ENCODE data around the gene TGFBR2.

TGFBR2 gene

GRCh38 chr3:30720586-30721313 is 114.3 kb downstream of the TGFBR2 start:
- no peak for DNase-seq (ENCODE audit: low spot score)

- DNase-seq (ENCODE audit: low spot score), result no peak
Observed at GRCh38 chr3:30721314-30721634, 114.9 kb downstream of the TGFBR2 start.

- DNase-seq (ENCODE audit: low spot score), result no peak
Observed at GRCh38 chr3:30723211-30723610, 116.8 kb downstream of the TGFBR2 start.

GRCh38 chr3:30724863-30725262 is 118.5 kb downstream of the TGFBR2 start:
- DNase-seq (ENCODE audit: low spot score), result no peak

GRCh38 chr3:30728143-30728542 is 121.7 kb downstream of the TGFBR2 start:
- DNase-seq (ENCODE audit: low spot score), result no peak

GRCh38 chr3:30729512-30729911 is 123.1 kb downstream of the TGFBR2 start:
- no peak for DNase-seq (ENCODE audit: low spot score)

GRCh38 chr3:30729936-30730335 is 123.5 kb downstream of the TGFBR2 start:
- DNase-seq (ENCODE audit: low spot score), result no peak

GRCh38 chr3:30730967-30731366 is 124.6 kb downstream of the TGFBR2 start:
- DNase-seq (ENCODE audit: low spot score), result no peak

- no peak for DNase-seq (ENCODE audit: low spot score)
Observed at GRCh38 chr3:30733209-30733608, 126.8 kb downstream of the TGFBR2 start.

GRCh38 chr3:30733696-30734095 is 127.3 kb downstream of the TGFBR2 start:
- DNase-seq (ENCODE audit: low spot score), result no peak

GRCh38 chr3:30737743-30738499 is 131.5 kb downstream of the TGFBR2 start:
- DNase-seq (ENCODE audit: low spot score), result no peak

GRCh38 chr3:30738605-30739004 is 132.2 kb downstream of the TGFBR2 start:
- DNase-seq (ENCODE audit: low spot score), result no peak

GRCh38 chr3:30741889-30742288 is 135.5 kb downstream of the TGFBR2 start:
- DNase-seq (ENCODE audit: low spot score), result no peak

GRCh38 chr3:30742796-30743619 is 136.6 kb downstream of the TGFBR2 start:
- DNase-seq (ENCODE audit: low spot score), result no peak

All from iPS-NIHi11 (cell line).